Measurements from ENCODE around the gene MRPL52.

DNA sequence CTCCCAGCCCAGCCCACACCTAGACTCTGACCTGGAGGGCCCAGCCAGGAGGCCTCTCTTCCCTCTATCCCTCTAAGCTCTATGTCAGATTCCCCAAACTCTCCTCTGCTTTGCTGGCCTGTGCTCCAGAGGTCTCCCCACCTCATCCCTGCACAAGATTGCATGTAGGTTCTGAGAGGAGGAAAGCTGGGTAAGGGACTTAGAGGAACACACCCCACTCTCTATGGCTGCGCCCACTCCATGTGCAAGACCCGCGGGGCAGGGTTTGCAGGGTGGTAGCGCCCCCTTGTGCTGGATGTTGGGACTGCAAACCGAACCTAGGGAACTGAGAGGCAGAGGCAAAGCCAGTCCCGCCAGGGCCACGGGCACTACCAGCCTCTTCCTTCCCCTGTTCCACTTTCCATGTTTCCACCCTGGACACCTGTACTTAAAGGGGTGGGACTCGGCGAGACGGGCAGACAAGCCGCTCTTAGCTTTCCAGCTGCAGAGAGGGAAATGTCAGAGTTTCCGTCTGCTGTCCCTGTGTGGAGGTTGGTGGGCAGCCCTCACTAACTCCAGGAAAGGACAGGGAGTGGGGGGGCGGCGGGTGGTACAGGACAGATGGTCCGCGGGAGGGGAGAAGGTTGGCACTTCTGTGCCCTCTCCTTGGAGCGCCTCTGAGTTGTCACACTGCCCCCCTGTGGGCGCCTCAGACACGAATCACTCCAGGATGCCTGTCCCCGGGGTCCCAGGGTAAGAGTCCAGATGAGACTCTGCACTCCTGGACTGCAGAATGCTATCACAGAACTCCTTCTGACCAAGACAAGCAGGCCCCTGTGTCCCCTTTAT is 23.5 kb downstream of the MRPL52 start:
- no peak for TF ChIP-seq EZH2 (IDR thresholded peaks at IDR 0.05; ENCODE audit: insufficient read depth, poor library complexity, severe bottlenecking)
- no peak for TF ChIP-seq EZH2phosphoT487 (IDR thresholded peaks at IDR 0.05; ENCODE audit: insufficient read depth, low read depth)

All from GM23248 (cell line).